ENCODE measurements around the gene DRC7. TPM values are rescaled to one million over a fixed set of nuclear protein-coding genes. Genes with fewer than 3 reads are reported as not detected.

The DRC7 gene
- total and polyA plus RNA-seq, 9 of the 15 experiments (the other 6 are each of a cell fraction or from before 2014, with no cell fraction given), result 0.04 to 0.33 (median 0.12) TPM; not detected in 3

GRCh38 chr16:57707331-57707730 is 12.7 kb downstream of the DRC7 start:
- Histone ChIP-seq H3K4me3 (no peak overlapping the region), H3K27ac (ENCODE audit: extremely low read depth, low read depth, low read length) (no peak overlapping the region), H3K36me3 (ENCODE audit: control insufficient read depth, insufficient read depth, low read length) (no peaks in the 10 kb centered on the region), H3K9ac (ENCODE audit: insufficient read depth in 1 of 2, low read depth in 2 of 2, low read length in 2 of 2) (no peak overlapping the region), H3K4me2 (ENCODE audit: insufficient read depth, low read length) (no peak overlapping the region), H3K79me2 (ENCODE audit: control insufficient read depth, insufficient read depth, low read length) (no peaks in the 10 kb centered on the region), H4K20me1 (replicated peaks; ENCODE audit: control insufficient read depth, insufficient read depth, low read length) (no peaks in the 10 kb centered on the region), H3K4me1 (replicated peaks in 1 of 2; ENCODE audit: control insufficient read depth in 2 of 2, insufficient read depth in 2 of 2, low read length in 2 of 2) (peaks cover under 1 to 8% of the 10 kb centered on the region in 2 experiments; a peak in 4 of 5 replicates), H3K27me3 (ENCODE audit: control insufficient read depth in 2 of 2, insufficient read depth in 2 of 2, low read length in 2 of 2) (peaks cover 3 to 15% of the 10 kb centered on the region in 2 experiments; a peak in 3 of 5 replicates), H3K9me3 (replicated peaks; ENCODE audit: control insufficient read depth, insufficient read depth, low read depth, low read length) (no peaks in the 10 kb centered on the region), H3K9me1 (ENCODE audit: control insufficient read depth, insufficient read depth, low read length) (no peaks in the 10 kb centered on the region), H2AFZ (ENCODE audit: low read depth, low read length) (no peak overlapping the region)
- WGBS (ENCODE audit: insufficient coverage, low coverage, missing lambda C conversion rate), result 24% methylated on average over 11 of the region's 11 CpGs
- DNase-seq (ENCODE audit: extremely low read depth in 1 of 4, low spot score in 3 of 4) (no peak), FAIRE-seq (no peak), ATAC-seq (no peak)
- no peak for TF ChIP-seq HDAC1 (IDR thresholded peaks at IDR 0.05)
- TF ChIP-seq TAF7 (tag; IDR thresholded peaks at IDR 0.05), result no peak
- no peak for TF ChIP-seq TFE3 (CRISPR knock-in tag; IDR thresholded peaks at IDR 0.05)
- no peak for TF ChIP-seq CREB1 (IDR thresholded peaks at IDR 0.05)
- no peak for TF ChIP-seq CREB1 (CRISPR knock-in tag; IDR thresholded peaks at IDR 0.05)
- no TSS peak for BruUV-seq (replicated peaks)
- intact Hi-C loops (cut with micrococcal nuclease), result no loop called here
- POLR2A ChIA-PET, result no interaction called here
- CTCF ChIA-PET (ENCODE audit: low intra/inter-chr PET ratio), result no interaction called here
- in situ Hi-C loops (cut with MboI), result no loop called here

GRCh38 chr16:57708168-57708567 is 13.6 kb downstream of the DRC7 start:
- no peak for FAIRE-seq
- no peaks in the 10 kb centered on the region for H3K9me1 ChIP-seq (ENCODE audit: control insufficient read depth, insufficient read depth, low read length)
- 27% methylated on average over 3 of the region's 3 CpGs for WGBS (ENCODE audit: insufficient coverage, low coverage, missing lambda C conversion rate)
- in situ Hi-C loops (cut with MboI), result no loop called here
- no peak for DNase-seq (ENCODE audit: extremely low read depth in 1 of 4, low spot score in 3 of 4)
- H3K36me3 ChIP-seq (ENCODE audit: control insufficient read depth, insufficient read depth, low read length), result no peaks in the 10 kb centered on the region
- H3K9ac ChIP-seq (ENCODE audit: insufficient read depth in 1 of 2, low read depth in 2 of 2, low read length in 2 of 2), result no peak overlapping the region
- H3K4me1 ChIP-seq (replicated peaks in 1 of 2; ENCODE audit: control insufficient read depth in 2 of 2, insufficient read depth in 2 of 2, low read length in 2 of 2), result peaks cover 6 to 16% of the 10 kb centered on the region in 2 experiments; a peak in 4 of 5 replicates
- intact Hi-C loops (cut with micrococcal nuclease), result no loop called here
- no peaks in the 10 kb centered on the region for H4K20me1 ChIP-seq (replicated peaks; ENCODE audit: control insufficient read depth, insufficient read depth, low read length)
- H3K27ac ChIP-seq (ENCODE audit: extremely low read depth, low read depth, low read length), result no peak overlapping the region
- H3K9me3 ChIP-seq (replicated peaks; ENCODE audit: control insufficient read depth, insufficient read depth, low read depth, low read length), result no peaks in the 10 kb centered on the region
- no peaks in the 10 kb centered on the region for H3K79me2 ChIP-seq (ENCODE audit: control insufficient read depth, insufficient read depth, low read length)
- H3K4me2 ChIP-seq (ENCODE audit: insufficient read depth, low read length), result no peak overlapping the region
- H2AFZ ChIP-seq (ENCODE audit: low read depth, low read length), result no peak overlapping the region
- H3K27me3 ChIP-seq (ENCODE audit: control insufficient read depth in 2 of 2, insufficient read depth in 2 of 2, low read length in 2 of 2), result peaks cover 3 to 15% of the 10 kb centered on the region in 2 experiments; a peak in 3 of 5 replicates
- BruUV-seq (replicated peaks), result no TSS peak
- no peak for ATAC-seq
- ChIA-PET CTCF (ENCODE audit: low intra/inter-chr PET ratio) (no interaction called here), POLR2A (no interaction called here)
- no peak overlapping the region for H3K4me3 ChIP-seq
- no peak for TF ChIP-seq SETDB1 (IDR thresholded peaks at IDR 0.05; ENCODE audit: low read length)
- TF ChIP-seq HDAC1 (IDR thresholded peaks at IDR 0.05), result no peak
- TF ChIP-seq SMAD4 (CRISPR knock-in tag; conservative IDR thresholded peaks at IDR 0.05), result no peak
- no peak for TF ChIP-seq SOX6 (IDR thresholded peaks at IDR 0.05)
- TF ChIP-seq ESRRA (IDR thresholded peaks at IDR 0.05; ENCODE audit: borderline replicate concordance, low read depth), result no peak
- no peak for TF ChIP-seq WHSC1 (IDR thresholded peaks at IDR 0.05; ENCODE audit: low read length)
- TF ChIP-seq HNRNPLL (IDR thresholded peaks at IDR 0.05; ENCODE audit: low read depth, low read length, poor library complexity, severe bottlenecking), result no peak
- TF ChIP-seq KAT2B (IDR thresholded peaks at IDR 0.05; ENCODE audit: low read depth, low read length), result no peak
- no peak for TF ChIP-seq MNT (conservative IDR thresholded peaks at IDR 0.05)
- TF ChIP-seq YBX1 (IDR thresholded peaks at IDR 0.05), result no peak
- TF ChIP-seq POLR2AphosphoS2 (IDR thresholded peaks at IDR 0.05; ENCODE audit: low read length), result no peak
- TF ChIP-seq PURB (CRISPR knock-in tag; IDR thresholded peaks at IDR 0.05; ENCODE audit: low read depth), result no peak
